WERI-Rb-1 (cell line): ENCODE measurements around the gene HSD11B1L.
A peak's percentile ranks its signal among the peaks of the same experiment; 100 is the strongest.

Experiments used
- DNase-seq: peaks from one replicate; pipeline ENCODE4 v3.0.0-alpha.2; 2020
- H3K27ac ChIP-seq: fragments of 250-450 bp; sonication (Bioruptor Pico); 2 replicates; pipeline ENCODE4 v1.5.1; 2020; ENCODE audit warnings: mild to moderate bottlenecking, moderate library complexity
- H3K27me3 ChIP-seq: fragments of 250-450 bp; sonication (Bioruptor Pico); 2 replicates; pipeline ENCODE4 v1.5.1; 2021; ENCODE audit warnings: mild to moderate bottlenecking, low read depth, moderate library complexity; ENCODE audit not compliant: insufficient read depth, severe bottlenecking
- H3K36me3 ChIP-seq: fragments of 250-450 bp; sonication (Bioruptor Pico); 2 replicates; pipeline ENCODE4 v1.5.1; 2020; ENCODE audit warnings: mild to moderate bottlenecking, moderate library complexity
- H3K4me3 ChIP-seq: 2 replicates; pipeline ENCODE4 v1.5.1; 2011; ENCODE audit warnings: low read depth, mild to moderate bottlenecking, control low read depth, low read length
- H3K9me3 ChIP-seq: fragments of 250-450 bp; sonication (Bioruptor Pico); 2 replicates; pipeline ENCODE4 v1.5.1; 2021; ENCODE audit warnings: mild to moderate bottlenecking, moderate library complexity; ENCODE audit not compliant: severe bottlenecking
- CTCF ChIP-seq: IDR thresholded peaks from 2 replicates; pipeline ENCODE4 v1.5.1; 2011; ENCODE audit warnings: low read depth, mild to moderate bottlenecking, control low read depth, inconsistent platforms, low read length

Gene HSD11B1L

DNA sequence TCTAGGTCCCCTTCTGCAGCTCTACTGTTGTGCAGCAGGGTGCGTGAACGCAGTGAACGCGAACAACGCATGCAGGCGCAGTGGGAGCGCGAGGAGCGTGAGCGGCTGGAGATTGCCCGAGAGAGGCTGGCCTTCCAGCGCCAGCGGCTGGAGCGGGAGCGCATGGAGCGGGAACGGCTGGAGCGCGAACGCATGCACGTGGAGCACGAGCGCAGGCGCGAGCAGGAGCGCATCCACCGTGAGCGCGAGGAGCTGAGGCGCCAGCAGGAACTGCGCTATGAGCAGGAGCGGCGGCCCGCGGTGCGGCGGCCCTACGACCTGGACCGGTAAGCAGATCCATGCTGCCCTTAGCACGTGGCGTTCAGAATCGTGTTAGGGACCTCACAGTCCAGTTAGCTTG is 19.3 kb upstream of the HSD11B1L start:
- Histone ChIP-seq H3K27me3 (no peaks in the 10 kb centered on the region), H3K4me3 (no peak overlapping the region), H3K36me3 (peaks cover 93% of the 10 kb centered on the region), H3K9me3 (no peaks in the 10 kb centered on the region), H3K27ac (no peak overlapping the region)
- no peak for TF ChIP-seq CTCF
- DNase-seq: no peak

DNA sequence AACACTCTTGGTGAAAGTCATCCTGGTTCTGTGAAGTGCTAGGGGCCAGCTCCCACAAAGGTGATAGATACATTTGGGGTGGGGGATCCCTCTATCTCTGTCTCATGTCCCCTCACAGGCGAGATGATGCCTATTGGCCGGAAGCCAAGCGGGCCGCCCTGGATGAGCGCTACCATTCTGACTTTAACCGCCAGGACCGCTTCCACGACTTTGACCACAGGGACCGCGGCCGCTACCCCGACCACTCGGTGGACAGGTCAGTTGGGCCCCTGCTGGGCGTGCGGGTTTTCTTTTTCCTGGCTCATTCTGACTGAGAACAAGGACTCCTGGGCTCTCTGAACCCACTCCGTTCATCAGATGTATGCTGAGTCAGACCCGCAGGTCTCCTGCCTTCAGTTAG is 16.9 kb upstream of the HSD11B1L start:
- Histone ChIP-seq H3K27ac (no peak overlapping the region), H3K36me3 (peaks cover 92% of the 10 kb centered on the region), H3K27me3 (no peaks in the 10 kb centered on the region), H3K4me3 (no peak overlapping the region), H3K9me3 (no peaks in the 10 kb centered on the region)
- DNase-seq: no peak
- TF ChIP-seq CTCF: no peak

DNA sequence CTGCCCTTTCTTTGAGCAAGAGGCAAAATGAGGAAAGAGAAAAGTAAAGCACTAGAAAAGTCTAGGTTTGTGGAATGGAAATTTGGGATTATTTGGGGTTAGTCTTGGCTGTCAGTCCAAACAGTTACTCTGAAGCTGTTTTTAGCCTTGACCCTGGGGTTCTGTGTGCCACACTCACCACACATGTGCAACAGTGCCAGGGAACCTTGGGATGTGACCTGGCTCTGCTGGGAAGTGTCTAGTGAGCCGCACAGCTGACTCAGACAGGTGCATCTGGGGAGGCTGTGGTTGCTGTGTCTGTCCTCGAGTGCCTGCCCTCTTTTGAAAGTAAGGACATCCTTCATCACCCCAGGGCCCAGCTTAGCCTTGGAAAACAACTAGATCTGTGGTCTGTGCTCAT is 16.3 kb upstream of the HSD11B1L start:
- Histone ChIP-seq H3K9me3 (no peaks in the 10 kb centered on the region), H3K4me3 (no peak overlapping the region), H3K36me3 (peaks cover 92% of the 10 kb centered on the region), H3K27me3 (no peaks in the 10 kb centered on the region), H3K27ac (no peak overlapping the region)
- no peak for TF ChIP-seq CTCF
- DNase-seq: no peak

GRCh38 chr19:5665781-5666513 is 14.9 kb upstream of the HSD11B1L start:
- no peaks in the 10 kb centered on the region for H3K27me3 ChIP-seq
- H3K27ac ChIP-seq: no peak overlapping the region
- H3K9me3 ChIP-seq: no peaks in the 10 kb centered on the region
- 0 out of 2 replicates have a peak, but pooled peaks have one; percentile 22 for TF ChIP-seq CTCF
- DNase-seq: no peak
- no peak overlapping the region for H3K4me3 ChIP-seq
- H3K36me3 ChIP-seq: peaks cover 90% of the 10 kb centered on the region

- Histone ChIP-seq H3K27ac (no peak overlapping the region), H3K9me3 (no peaks in the 10 kb centered on the region), H3K4me3 (no peak overlapping the region), H3K36me3 (peaks cover 86% of the 10 kb centered on the region), H3K27me3 (no peaks in the 10 kb centered on the region)
- DNase-seq: no peak
- no peak for TF ChIP-seq CTCF
Measured at GRCh38 chr19:5666921-5667610, 13.8 kb upstream of the HSD11B1L start.
